NCI-H2171 treated with DMSO at 0.1 percent for 48 hours (cell line): ENCODE data around the gene TIMP3.

Experiments
- DNase-seq: peaks from one replicate; lab custom pipeline; 2025; lab: John Stamatoyannopoulos, UW

TIMP3 gene

GRCh38 chr22:32801537-32802236 lies at the start of gene TIMP3:
Gene TIMP3, plus strand, starts transcription at chr22:32801705. Its CDS starts 297 bp downstream, at chr22:32802002.
- DNase-seq: no peak

- DNase-seq: no peak
Measured at GRCh38 chr22:32752326-32752725, 49.2 kb upstream of the TIMP3 start.

- no peak for DNase-seq
Measured at GRCh38 chr22:32752816-32753520, 48.5 kb upstream of the TIMP3 start.

- DNase-seq: no peak
Measured at GRCh38 chr22:32753591-32753990, 47.9 kb upstream of the TIMP3 start.

GRCh38 chr22:32754413-32755041 lies 47.0 kb upstream of the TIMP3 start:
- DNase-seq: no peak

GRCh38 chr22:32757086-32757762 lies 44.3 kb upstream of the TIMP3 start:
- peak; percentile 63 for DNase-seq

- no peak for DNase-seq
Measured at GRCh38 chr22:32758866-32759385, 42.6 kb upstream of the TIMP3 start.

GRCh38 chr22:32760396-32760795 lies 41.1 kb upstream of the TIMP3 start:
- DNase-seq: no peak

GRCh38 chr22:32760815-32761214 lies 40.7 kb upstream of the TIMP3 start:
- DNase-seq: no peak

GRCh38 chr22:32761251-32761903 lies 40.1 kb upstream of the TIMP3 start:
- no peak for DNase-seq

- no peak for DNase-seq
Measured at GRCh38 chr22:32764330-32765131, 37.0 kb upstream of the TIMP3 start.

GRCh38 chr22:32765132-32765618 lies 36.3 kb upstream of the TIMP3 start:
- DNase-seq: no peak

- no peak for DNase-seq
Measured at GRCh38 chr22:32771756-32772155, 29.7 kb upstream of the TIMP3 start.

- no peak for DNase-seq
Measured at GRCh38 chr22:32775957-32776356, 25.5 kb upstream of the TIMP3 start.

- no peak for DNase-seq
Measured at GRCh38 chr22:32776397-32776796, 25.1 kb upstream of the TIMP3 start.

GRCh38 chr22:32776802-32777201 lies 24.7 kb upstream of the TIMP3 start:
- DNase-seq: peak; percentile 60

- DNase-seq: peak; percentile 49
Measured at GRCh38 chr22:32777987-32778386, 23.5 kb upstream of the TIMP3 start.

- no peak for DNase-seq
Measured at GRCh38 chr22:32780726-32781310, 20.7 kb upstream of the TIMP3 start.

- no peak for DNase-seq
Measured at GRCh38 chr22:32781695-32782094, 19.8 kb upstream of the TIMP3 start.

- no peak for DNase-seq
Measured at GRCh38 chr22:32785321-32786026, 16.0 kb upstream of the TIMP3 start.
